ENCODE measurements around the gene CASP8AP2. TPM values are rescaled to one million over a fixed set of nuclear protein-coding genes. Genes with fewer than 3 reads are reported as not detected.

Gene CASP8AP2
- total and polyA plus RNA-seq, 4 donors = 4.3 to 24.4 (median 8.2) TPM

GRCh38 chr6:89794324-89794723 lies 35.4 kb upstream of the CASP8AP2 start:
- no peak for DNase-seq
- peaks cover 0 to 2% (median 0%) of the 10 kb centered on the region in 4 donors for H3K9me3 ChIP-seq (ENCODE audit: control insufficient read depth in 4 of 4, insufficient read depth in 3 of 4, low read length in 3 of 4)
- H3K27me3 ChIP-seq (ENCODE audit: control insufficient read depth in 3 of 3, insufficient read depth in 3 of 3, low read length in 2 of 3) = no peaks in the 10 kb centered on the region
- peaks cover 0 to 23% (median 17%) of the 10 kb centered on the region in 4 donors for H3K36me3 ChIP-seq (ENCODE audit: control insufficient read depth in 4 of 4, insufficient read depth in 4 of 4, low read length in 4 of 4)
- no peak overlapping the region for H3K9ac ChIP-seq (ENCODE audit: insufficient read depth in 1 of 2, low read length in 2 of 2)
- H3K4me1 ChIP-seq (ENCODE audit: control insufficient read depth in 5 of 5, insufficient read depth in 5 of 5, low read length in 5 of 5) = no peaks in the 10 kb centered on the region
- WGBS, 2 donors = 71 to 82% methylated on average over 6 of the region's 6 CpGs
- no peak overlapping the region for H3K27ac ChIP-seq (ENCODE audit: low read depth in 1 of 2, low read length in 1 of 2)
- H3K4me3 ChIP-seq = no peak overlapping the region
- no peak for ATAC-seq (ENCODE audit: insufficient read depth, low FRiP score)
- no peak for TF ChIP-seq CTCF (IDR thresholded peaks at IDR 0.05; ENCODE audit: control extremely low read depth, extremely low read depth)

GRCh38 chr6:89797317-89797716 lies 32.4 kb upstream of the CASP8AP2 start:
- H3K36me3 ChIP-seq (ENCODE audit: control insufficient read depth in 4 of 4, insufficient read depth in 4 of 4, low read length in 4 of 4) = peaks cover 0 to 16% (median 10%) of the 10 kb centered on the region in 4 donors
- no peak overlapping the region for H3K9ac ChIP-seq (ENCODE audit: insufficient read depth in 1 of 2, low read length in 2 of 2)
- 91 to 94% methylated on average over 7 of the region's 7 CpGs for WGBS, 2 donors
- H3K9me3 ChIP-seq (ENCODE audit: control insufficient read depth in 4 of 4, insufficient read depth in 3 of 4, low read length in 3 of 4) = peaks cover 0 to 2% (median 0%) of the 10 kb centered on the region in 4 donors
- no peak for TF ChIP-seq CTCF (IDR thresholded peaks at IDR 0.05; ENCODE audit: control extremely low read depth, extremely low read depth)
- H3K4me3 ChIP-seq = no peak overlapping the region
- ATAC-seq (ENCODE audit: insufficient read depth, low FRiP score) = no peak
- no peak for DNase-seq
- H3K27me3 ChIP-seq (ENCODE audit: control insufficient read depth in 3 of 3, insufficient read depth in 3 of 3, low read length in 2 of 3) = no peaks in the 10 kb centered on the region
- no peaks in the 10 kb centered on the region for H3K4me1 ChIP-seq (ENCODE audit: control insufficient read depth in 5 of 5, insufficient read depth in 5 of 5, low read length in 5 of 5)
- H3K27ac ChIP-seq (ENCODE audit: low read depth in 1 of 2, low read length in 1 of 2) = no peak overlapping the region

GRCh38 chr6:89799096-89799495 lies 30.6 kb upstream of the CASP8AP2 start:
- Histone ChIP-seq H3K4me1 (ENCODE audit: control insufficient read depth in 5 of 5, insufficient read depth in 5 of 5, low read length in 5 of 5) (no peaks in the 10 kb centered on the region), H3K27me3 (ENCODE audit: control insufficient read depth in 3 of 3, insufficient read depth in 3 of 3, low read length in 2 of 3) (no peaks in the 10 kb centered on the region), H3K36me3 (ENCODE audit: control insufficient read depth in 4 of 4, insufficient read depth in 4 of 4, low read length in 4 of 4) (peaks cover 0 to 10% (median 3%) of the 10 kb centered on the region in 4 donors), H3K9ac (ENCODE audit: insufficient read depth in 1 of 2, low read length in 2 of 2) (no peak overlapping the region), H3K27ac (ENCODE audit: low read depth in 1 of 2, low read length in 1 of 2) (no peak overlapping the region), H3K9me3 (ENCODE audit: control insufficient read depth in 4 of 4, insufficient read depth in 3 of 4, low read length in 3 of 4) (no peaks in the 10 kb centered on the region), H3K4me3 (no peak overlapping the region)
- ATAC-seq (ENCODE audit: insufficient read depth, low FRiP score) (no peak), DNase-seq (no peak)
- 97% methylated on average over 8 of the region's 8 CpGs for WGBS, 2 donors
- TF ChIP-seq CTCF (IDR thresholded peaks at IDR 0.05; ENCODE audit: control extremely low read depth, extremely low read depth) = no peak

GRCh38 chr6:89799756-89800155 lies 29.9 kb upstream of the CASP8AP2 start:
- H3K4me3 ChIP-seq = no peak overlapping the region
- H3K27ac ChIP-seq (ENCODE audit: low read depth in 1 of 2, low read length in 1 of 2) = no peak overlapping the region
- H3K27me3 ChIP-seq (ENCODE audit: control insufficient read depth in 3 of 3, insufficient read depth in 3 of 3, low read length in 2 of 3) = no peaks in the 10 kb centered on the region
- TF ChIP-seq CTCF (IDR thresholded peaks at IDR 0.05; ENCODE audit: control extremely low read depth, extremely low read depth) = no peak
- no peak overlapping the region for H3K9ac ChIP-seq (ENCODE audit: insufficient read depth in 1 of 2, low read length in 2 of 2)
- DNase-seq (no peak), ATAC-seq (ENCODE audit: insufficient read depth, low FRiP score) (no peak)
- H3K9me3 ChIP-seq (ENCODE audit: control insufficient read depth in 4 of 4, insufficient read depth in 3 of 4, low read length in 3 of 4) = no peaks in the 10 kb centered on the region
- peaks cover 0 to 10% (median 1%) of the 10 kb centered on the region in 4 donors for H3K36me3 ChIP-seq (ENCODE audit: control insufficient read depth in 4 of 4, insufficient read depth in 4 of 4, low read length in 4 of 4)
- 90 to 91% methylated on average over 2 of the region's 2 CpGs for WGBS, 2 donors
- H3K4me1 ChIP-seq (ENCODE audit: control insufficient read depth in 5 of 5, insufficient read depth in 5 of 5, low read length in 5 of 5) = no peaks in the 10 kb centered on the region
